CD4-positive, alpha-beta T cell (primary cell): ENCODE results near the gene UTP25. TPM values are rescaled to one million over a fixed set of nuclear protein-coding genes. Genes with fewer than 3 reads are reported as not detected.

Source experiments
- ATAC-seq: fragments of 200-7000 bp; cut with Tn5 transposase; one replicate; pipeline ENCODE4 v1.10.0; 2022; ENCODE audit warnings: mild to moderate bottlenecking; ENCODE audit not compliant: poor library complexity
- CTCF ChIA-PET: fragments of 350-600 bp; sonication (Branson Sonifier 250); formaldehyde crosslinking; loops from one replicate; lab custom pipeline; 2021; ENCODE audit warnings: antibody characterized with exemption, inconsistent platforms; lab: Charles Lee
- POLR2A ChIA-PET: fragments of 350-600 bp; sonication (Branson Sonifier 250); formaldehyde crosslinking; loops from one replicate; lab custom pipeline; 2021; ENCODE audit warnings: antibody characterized with exemption, inconsistent platforms; lab: Charles Lee
- DNase-seq, 14 experiments: peaks; one replicate each; pipeline ENCODE4 v3.0.0-alpha.2; 2013 to 2020; ENCODE audit warnings: mixed read lengths in 2 of 14
- H3K27ac ChIP-seq, 2 donors: one replicate each; pipeline versions ENCODE4 v1.5.1 to v1.7.0; 2013; ENCODE audit warnings: low read length in 2 of 2, low read depth in 1 of 2, mild to moderate bottlenecking in 1 of 2
- H3K27me3 ChIP-seq, 2 experiments: 1 replicate in 1 of 2; 2 replicates in 1 of 2; pipeline versions ENCODE4 v1.6.1 to v1.7.0; 2013; ENCODE audit warnings: low read length in 2 of 2, control low read depth in 1 of 2, mild to moderate bottlenecking in 1 of 2, moderate library complexity in 1 of 2; ENCODE audit not compliant: insufficient read depth in 2 of 2, control insufficient read depth in 1 of 2
- H3K36me3 ChIP-seq: one replicate; pipeline ENCODE4 v1.6.1; 2013; ENCODE audit warnings: low read length, control low read depth; ENCODE audit not compliant: insufficient read depth
- H3K4me1 ChIP-seq: one replicate; pipeline ENCODE4 v1.6.1; 2013; ENCODE audit warnings: low read length, control low read depth; ENCODE audit not compliant: insufficient read depth
- H3K4me3 ChIP-seq: one replicate; pipeline ENCODE4 v1.5.1; 2013; ENCODE audit warnings: mild to moderate bottlenecking, low read length, moderate library complexity
- H3K9me3 ChIP-seq, 2 experiments: 1 replicate in 1 of 2; 2 replicates in 1 of 2; pipeline versions ENCODE4 v1.6.1 to v1.7.0; 2013; ENCODE audit warnings: low read length in 2 of 2, mild to moderate bottlenecking in 2 of 2, control low read depth in 1 of 2, moderate library complexity in 1 of 2; ENCODE audit not compliant: control insufficient read depth in 1 of 2, insufficient read depth in 1 of 2
- H3K27ac Mint-ChIP-seq: one replicate; pipeline ENCODE4 v1.8.0; 2020; ENCODE audit warnings: mixed read lengths
- H3K27me3 Mint-ChIP-seq: one replicate; pipeline ENCODE4 v1.8.0; 2021; ENCODE audit warnings: mixed read lengths
- H3K36me3 Mint-ChIP-seq: one replicate; pipeline ENCODE4 v1.8.0; 2021; ENCODE audit warnings: low read depth, mixed read lengths
- H3K4me1 Mint-ChIP-seq: one replicate; pipeline ENCODE4 v1.8.0; 2021; ENCODE audit warnings: low read depth, mixed read lengths
- H3K4me3 Mint-ChIP-seq: one replicate; pipeline ENCODE4 v1.8.0; 2020; ENCODE audit warnings: mild to moderate bottlenecking, mixed read lengths
- H3K9me3 Mint-ChIP-seq: one replicate; pipeline ENCODE4 v1.8.0; 2020; ENCODE audit warnings: mixed read lengths
- intact Hi-C, 2 experiments: fragments of 100-400 bp; cut with DNase I in 1 of 2; cut with micrococcal nuclease in 1 of 2; formaldehyde crosslinking; loops; one replicate each; pipeline versions ENCODE4 v1.15.1 to v1.9.0; 2023 to 2025; cut with DNase I, micrococcal nuclease
- polyA plus RNA-seq, 2 donors: library from polyadenylated mRNA; unstranded; fragments of 120-200 nt; gene quantifications; one replicate each; pipeline ENCODE4 v1.2.1, GENCODE V29; 2013
- total RNA-seq, 174 experiments: library from RNA in 2 of 174; stranded (reverse) in 2 of 174; gene quantifications; one replicate each; pipeline ENCODE4 v1.2.3 and lab custom pipeline; 2021 to 2026
- TF ChIP-seq, protein P1 (sequence below): fragments of 200-600 bp; IDR thresholded peaks from one replicate; pipeline ENCODE4 v1.8.0; 2022; ENCODE audit warnings: antibody characterized with exemption, mild to moderate bottlenecking

Gene UTP25, protein sequence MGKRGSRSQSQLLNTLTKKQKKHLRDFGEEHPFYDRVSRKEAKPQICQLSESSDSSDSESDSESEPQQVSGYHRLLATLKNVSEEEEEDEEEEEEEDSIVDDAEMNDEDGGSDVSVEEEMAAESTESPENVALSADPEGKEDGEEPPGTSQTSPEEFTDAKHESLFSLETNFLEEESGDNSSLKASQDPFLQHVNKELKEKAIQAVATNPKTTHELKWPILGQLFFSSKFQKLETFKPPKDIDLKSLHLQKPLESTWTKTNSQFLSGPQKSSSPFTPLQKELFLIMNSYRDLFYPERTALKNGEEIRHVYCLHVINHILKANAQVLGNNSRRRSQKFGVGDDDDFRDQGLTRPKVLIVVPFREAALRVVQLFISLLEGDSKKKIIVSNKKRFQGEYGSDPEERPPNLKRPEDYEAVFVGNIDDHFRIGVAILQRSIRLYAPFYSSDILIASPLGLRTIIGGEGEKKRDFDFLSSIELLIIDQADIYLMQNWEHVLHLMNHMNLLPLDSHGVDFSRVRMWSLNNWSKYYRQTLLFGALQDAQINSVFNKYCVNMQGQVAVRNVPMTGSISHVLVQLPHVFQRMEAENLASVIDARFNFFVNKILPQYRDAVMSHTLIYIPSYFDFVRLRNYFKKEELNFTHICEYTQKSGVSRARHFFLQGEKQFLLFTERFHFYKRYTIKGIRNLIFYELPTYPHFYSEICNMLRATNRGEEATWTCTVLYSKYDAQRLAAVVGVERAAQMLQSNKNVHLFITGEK
- 1 to 10 TPM; 6.0 to 6.4 TPM for total RNA-seq
- polyA plus RNA-seq (2013, experiment 1 of 2), result 8.8 TPM
- 9.1 TPM for polyA plus RNA-seq (2013, experiment 2 of 2)
- 19.3 to 128 (median 83.5) reads per million in 172 experiments for total RNA-seq (lab: John Stamatoyannopoulos, UW)

DNA sequence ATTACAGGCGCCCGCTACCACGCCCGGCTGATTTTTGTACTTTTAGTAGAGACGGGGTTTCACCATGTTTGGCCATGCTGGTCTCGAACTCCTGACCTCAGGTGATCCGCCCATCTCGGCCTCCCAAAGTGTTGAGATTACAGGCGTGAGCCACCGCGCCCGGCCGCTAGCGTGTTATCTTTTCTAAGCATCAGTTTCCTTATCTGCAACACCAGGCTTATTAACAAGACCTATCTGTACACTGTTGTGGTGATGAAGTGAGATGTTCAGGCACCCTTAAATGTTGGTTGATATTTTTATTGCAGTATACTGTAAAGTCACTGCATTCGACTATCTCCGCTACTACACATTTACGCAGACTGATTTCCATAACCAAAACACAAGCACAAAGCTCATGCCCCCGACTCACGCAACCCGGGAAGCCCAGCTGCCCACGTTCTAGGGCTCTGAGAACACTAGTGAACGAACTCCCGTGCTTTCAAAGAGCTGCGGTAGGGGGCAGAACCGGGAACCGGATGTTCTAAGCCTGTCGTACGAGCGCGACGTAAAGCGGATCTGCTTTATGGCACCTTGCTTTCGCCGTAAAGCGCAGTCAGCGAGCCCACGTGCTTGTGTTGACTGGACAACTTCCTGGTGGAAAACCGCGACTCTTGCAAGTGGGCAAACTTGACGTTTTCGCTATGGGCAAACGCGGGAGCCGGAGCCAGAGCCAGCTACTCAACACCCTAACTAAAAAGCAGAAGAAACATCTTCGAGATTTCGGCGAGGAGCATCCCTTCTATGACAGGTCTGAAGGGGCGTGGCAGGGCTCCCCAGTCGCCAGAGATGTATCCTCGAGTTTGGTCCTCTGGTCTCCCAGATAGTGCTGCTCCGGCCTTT, at the start of gene UTP25:
Gene UTP25, plus strand, starts transcription at position 589 of the 879 bp plus-strand sequence. Its CDS starts 92 bp downstream, at position 681.
- DNase-seq, result peak; percentile 82 to 97 (median 90)

DNA sequence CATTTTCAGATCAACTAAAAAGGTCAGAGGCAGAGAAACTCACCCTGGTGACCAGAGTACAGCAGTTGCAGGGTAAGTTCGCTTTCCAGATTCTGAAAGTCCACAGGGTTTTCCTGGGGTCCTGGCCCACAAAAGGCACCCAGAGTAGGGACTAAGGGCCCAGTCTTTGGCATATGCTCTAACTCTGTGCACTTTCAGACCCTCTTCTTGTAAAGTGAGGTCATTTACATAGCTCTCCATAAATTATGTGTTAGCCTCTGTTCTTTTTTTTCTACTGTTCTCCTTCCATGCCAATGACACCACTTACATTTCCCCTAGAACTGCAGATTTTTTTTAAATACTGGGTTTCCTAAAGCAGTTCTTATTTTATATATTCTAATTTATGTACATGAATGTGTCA, 49.7 kb upstream of the UTP25 start:
- Mint-ChIP-seq H3K27ac (peak overlapping the region; percentile 57), H3K4me3 (no peak overlapping the region), H3K4me1 (peaks cover 38% of the 10 kb centered on the region), H3K9me3 (no peaks in the 10 kb centered on the region), H3K36me3 (peaks cover 59% of the 10 kb centered on the region), H3K27me3 (no peaks in the 10 kb centered on the region)
- CTCF ChIA-PET, result interaction anchor here (1.2 to 1.4 kb wide), 2 partner anchors 9 to 30 kb away, joined by 3 to 4 read pairs; no protein-coding TSS in a partner anchor
- peaks cover 33% of the 10 kb centered on the region for H3K4me1 ChIP-seq
- H3K36me3 ChIP-seq, result peaks cover 97% of the 10 kb centered on the region
- intact Hi-C loops, result no loop called here
- H3K9me3 ChIP-seq, result no peaks in the 10 kb centered on the region
- ATAC-seq (no peak), DNase-seq (no peak)
- H3K4me3 ChIP-seq, result no peak overlapping the region
- POLR2A ChIA-PET, result interaction anchor here (1.2 to 11.3 kb wide), 2 partner anchors 10 to 29 kb away, joined by 3 to 245 read pairs; no protein-coding TSS in a partner anchor
- TF ChIP-seq, protein P1, sequence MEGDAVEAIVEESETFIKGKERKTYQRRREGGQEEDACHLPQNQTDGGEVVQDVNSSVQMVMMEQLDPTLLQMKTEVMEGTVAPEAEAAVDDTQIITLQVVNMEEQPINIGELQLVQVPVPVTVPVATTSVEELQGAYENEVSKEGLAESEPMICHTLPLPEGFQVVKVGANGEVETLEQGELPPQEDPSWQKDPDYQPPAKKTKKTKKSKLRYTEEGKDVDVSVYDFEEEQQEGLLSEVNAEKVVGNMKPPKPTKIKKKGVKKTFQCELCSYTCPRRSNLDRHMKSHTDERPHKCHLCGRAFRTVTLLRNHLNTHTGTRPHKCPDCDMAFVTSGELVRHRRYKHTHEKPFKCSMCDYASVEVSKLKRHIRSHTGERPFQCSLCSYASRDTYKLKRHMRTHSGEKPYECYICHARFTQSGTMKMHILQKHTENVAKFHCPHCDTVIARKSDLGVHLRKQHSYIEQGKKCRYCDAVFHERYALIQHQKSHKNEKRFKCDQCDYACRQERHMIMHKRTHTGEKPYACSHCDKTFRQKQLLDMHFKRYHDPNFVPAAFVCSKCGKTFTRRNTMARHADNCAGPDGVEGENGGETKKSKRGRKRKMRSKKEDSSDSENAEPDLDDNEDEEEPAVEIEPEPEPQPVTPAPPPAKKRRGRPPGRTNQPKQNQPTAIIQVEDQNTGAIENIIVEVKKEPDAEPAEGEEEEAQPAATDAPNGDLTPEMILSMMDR, result no peak
- H3K27me3 ChIP-seq, result no peaks in the 10 kb centered on the region
- H3K27ac ChIP-seq, result no peak overlapping the region

More for the DNA sequence above, at the start of gene UTP25:
- H3K4me3 ChIP-seq, result peak within 1 kb of the TSS; percentile 96
- peaks cover 22% of the 10 kb centered on the region for H3K36me3 ChIP-seq
- H3K4me1 ChIP-seq, result peaks cover 29% of the 10 kb centered on the region
- ChIA-PET POLR2A (interaction anchor here (0.6 to 2.2 kb wide), 9 partner anchors 9 to 82 kb away, joined by 3 to 18 read pairs (median 4); partner anchors contain the start of genes C1orf74 and TRAF3IP3), CTCF (interaction anchor here (1.0 to 2.0 kb wide), 11 partner anchors 10 to 78 kb away, joined by 3 to 16 read pairs (median 4); partner anchors contain the start of gene IRF6)
- H3K4me3 Mint-ChIP-seq, result peak within 1 kb of the TSS; percentile 93
- H3K9me3 Mint-ChIP-seq, result no peaks in the 10 kb centered on the region
- intact Hi-C loops, result loop anchor here (1.0 to 5.0 kb wide), 3 partner anchors 41 to 60 kb away; partner anchors contain the start of gene C1orf74 (in 1 of the 2)
- no peaks in the 10 kb centered on the region for H3K9me3 ChIP-seq
- H3K27me3 ChIP-seq, result no peaks in the 10 kb centered on the region
- H3K27ac Mint-ChIP-seq, result peak within 1 kb of the TSS; percentile 91
- peaks cover 37% of the 10 kb centered on the region for H3K36me3 Mint-ChIP-seq
- peaks cover 7% of the 10 kb centered on the region for H3K27me3 Mint-ChIP-seq
- H3K4me1 Mint-ChIP-seq, result peaks cover 50% of the 10 kb centered on the region
- H3K27ac ChIP-seq, result peak within 1 kb of the TSS; percentile 62 to 89
- TF ChIP-seq, protein P1, result peak; percentile 71
- ATAC-seq, result peak; percentile 88
